NCI-H2171 treated with DMSO at 0.1 percent for 48 hours (cell line): Measurements from ENCODE around the gene NTN1.

Source experiments
- DNase-seq: peaks from one replicate; lab custom pipeline; 2025; lab: John Stamatoyannopoulos, UW

NTN1 gene

GRCh38 chr17:9006175-9006767 is 15.0 kb upstream of the NTN1 start:
- no peak for DNase-seq

- DNase-seq: no peak
Observed at GRCh38 chr17:9007052-9007714, 14.1 kb upstream of the NTN1 start.

GRCh38 chr17:9009096-9009495 is 12.2 kb upstream of the NTN1 start:
- DNase-seq: no peak

GRCh38 chr17:9009737-9010136 is 11.6 kb upstream of the NTN1 start:
- DNase-seq: no peak

- no peak for DNase-seq
Observed at GRCh38 chr17:9011001-9011400, 10.3 kb upstream of the NTN1 start.

GRCh38 chr17:9016941-9017552 is 4.3 kb upstream of the NTN1 start:
- DNase-seq: no peak

- DNase-seq: no peak
Observed at GRCh38 chr17:9018726-9019125, 2.6 kb upstream of the NTN1 start.

GRCh38 chr17:9020096-9020823 is 1.1 kb upstream of the NTN1 start:
- no peak for DNase-seq

- DNase-seq: no peak
Observed at GRCh38 chr17:9020824-9021157, 519 bp upstream of the NTN1 start.

GRCh38 chr17:9021992-9022572 is 772 bp downstream of the NTN1 start:
- DNase-seq: no peak

GRCh38 chr17:9022573-9023391 is 1.5 kb downstream of the NTN1 start:
- no peak for DNase-seq

GRCh38 chr17:9023392-9024218 is 2.3 kb downstream of the NTN1 start:
- DNase-seq: no peak

- DNase-seq: no peak
Observed at GRCh38 chr17:9024497-9024896, 3.2 kb downstream of the NTN1 start.

- DNase-seq: no peak
Observed at GRCh38 chr17:9026741-9027140, 5.4 kb downstream of the NTN1 start.

GRCh38 chr17:9028202-9028987 is 7.1 kb downstream of the NTN1 start:
- DNase-seq: no peak

- no peak for DNase-seq
Observed at GRCh38 chr17:9028988-9029570, 7.8 kb downstream of the NTN1 start.

- no peak for DNase-seq
Observed at GRCh38 chr17:9032151-9032550, 10.8 kb downstream of the NTN1 start.

GRCh38 chr17:9032583-9032982 is 11.3 kb downstream of the NTN1 start:
- DNase-seq: no peak

- DNase-seq: no peak
Observed at GRCh38 chr17:9035249-9035648, 13.9 kb downstream of the NTN1 start.

- no peak for DNase-seq
Observed at GRCh38 chr17:9036336-9036735, 15.0 kb downstream of the NTN1 start.
